Breast epithelium (tissue), 3 donors: ENCODE data around the gene TMEM255B.

Experiments
- POLR2A ChIP-seq: fragments of 450-650 bp; IDR thresholded peaks from one replicate; pipeline ENCODE4 v1.6.1; 2016; ENCODE audit warnings: antibody characterized with exemption, mild to moderate bottlenecking, moderate library complexity
- POLR2AphosphoS5 ChIP-seq, 3 donors: sonication (generic); formaldehyde crosslinking; IDR thresholded peaks; one replicate each; pipeline ENCODE4 v1.6.1; 2017; ENCODE audit warnings: antibody characterized with exemption in 3 of 3
- TF ChIP-seq, protein P1 (sequence below), 3 donors: fragments of 450-650 bp; IDR thresholded peaks; one replicate each; pipeline ENCODE4 v1.5.1; 2016 to 2017; ENCODE audit warnings: antibody characterized with exemption in 3 of 3, mild to moderate bottlenecking in 3 of 3, moderate library complexity in 3 of 3

DNA sequence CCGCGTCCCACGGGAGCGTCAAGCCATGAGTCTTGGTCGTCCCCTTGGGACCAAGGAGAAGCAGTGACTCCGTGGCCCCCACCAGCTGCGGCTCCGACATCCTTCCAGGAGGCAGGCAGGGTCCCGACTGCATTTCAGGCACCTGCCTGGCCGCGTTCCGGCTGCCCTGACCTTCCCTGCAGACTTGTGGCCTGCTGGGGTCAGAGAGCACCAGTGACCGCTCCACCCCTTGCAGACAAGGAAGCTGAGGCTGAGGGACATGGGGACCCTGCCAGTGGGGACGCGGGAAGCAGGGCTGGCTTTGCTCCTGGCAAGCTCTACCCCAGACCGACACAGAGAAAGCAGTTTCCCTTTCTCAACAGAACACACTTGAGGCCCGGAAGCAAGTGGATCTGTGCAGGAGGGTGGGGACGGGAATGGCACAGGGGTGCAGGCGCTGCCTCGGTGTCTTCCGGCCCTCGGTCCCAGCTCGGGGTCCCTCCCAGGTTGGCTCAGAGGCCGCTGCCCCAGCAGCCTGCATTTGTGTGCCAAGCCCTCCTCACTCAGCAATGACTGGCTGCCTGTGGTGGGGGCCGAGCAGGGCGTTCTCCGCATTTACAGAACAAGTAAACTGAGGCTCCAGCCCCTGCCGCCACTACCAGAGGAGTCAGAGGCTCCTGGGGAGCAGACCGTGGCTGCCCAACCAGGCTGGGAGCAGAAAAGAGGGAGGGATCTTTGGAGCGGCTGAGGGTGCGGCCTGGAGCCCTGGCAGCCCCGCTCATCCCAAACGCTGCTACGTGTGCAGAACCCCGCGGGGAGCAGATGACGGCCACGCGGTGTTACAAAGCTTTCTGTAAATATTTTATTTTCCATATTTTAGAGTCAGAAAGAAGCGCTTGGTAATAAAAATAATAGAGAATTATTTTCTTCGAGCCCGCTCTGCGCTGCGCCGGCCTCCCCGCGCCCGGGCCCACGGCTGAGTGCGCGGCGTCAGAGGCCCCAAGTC lies 61.0 kb downstream of the TMEM255B start:
- TF ChIP-seq, protein P1, sequence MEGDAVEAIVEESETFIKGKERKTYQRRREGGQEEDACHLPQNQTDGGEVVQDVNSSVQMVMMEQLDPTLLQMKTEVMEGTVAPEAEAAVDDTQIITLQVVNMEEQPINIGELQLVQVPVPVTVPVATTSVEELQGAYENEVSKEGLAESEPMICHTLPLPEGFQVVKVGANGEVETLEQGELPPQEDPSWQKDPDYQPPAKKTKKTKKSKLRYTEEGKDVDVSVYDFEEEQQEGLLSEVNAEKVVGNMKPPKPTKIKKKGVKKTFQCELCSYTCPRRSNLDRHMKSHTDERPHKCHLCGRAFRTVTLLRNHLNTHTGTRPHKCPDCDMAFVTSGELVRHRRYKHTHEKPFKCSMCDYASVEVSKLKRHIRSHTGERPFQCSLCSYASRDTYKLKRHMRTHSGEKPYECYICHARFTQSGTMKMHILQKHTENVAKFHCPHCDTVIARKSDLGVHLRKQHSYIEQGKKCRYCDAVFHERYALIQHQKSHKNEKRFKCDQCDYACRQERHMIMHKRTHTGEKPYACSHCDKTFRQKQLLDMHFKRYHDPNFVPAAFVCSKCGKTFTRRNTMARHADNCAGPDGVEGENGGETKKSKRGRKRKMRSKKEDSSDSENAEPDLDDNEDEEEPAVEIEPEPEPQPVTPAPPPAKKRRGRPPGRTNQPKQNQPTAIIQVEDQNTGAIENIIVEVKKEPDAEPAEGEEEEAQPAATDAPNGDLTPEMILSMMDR (IDR thresholded peaks at IDR 0.05): no peak
- TF ChIP-seq POLR2AphosphoS5 (IDR thresholded peaks at IDR 0.05): no peak
- no peak for TF ChIP-seq POLR2A
